ENCODE data around the gene VCP. TPM values are rescaled to one million over a fixed set of nuclear protein-coding genes. Genes with fewer than 3 reads are reported as not detected.

VCP gene
- total and polyA plus RNA-seq, 9 of the 15 experiments (the other 6 are each of a cell fraction or from before 2014, with no cell fraction given) = 7.1 to 257 (median 199) TPM

DNA sequence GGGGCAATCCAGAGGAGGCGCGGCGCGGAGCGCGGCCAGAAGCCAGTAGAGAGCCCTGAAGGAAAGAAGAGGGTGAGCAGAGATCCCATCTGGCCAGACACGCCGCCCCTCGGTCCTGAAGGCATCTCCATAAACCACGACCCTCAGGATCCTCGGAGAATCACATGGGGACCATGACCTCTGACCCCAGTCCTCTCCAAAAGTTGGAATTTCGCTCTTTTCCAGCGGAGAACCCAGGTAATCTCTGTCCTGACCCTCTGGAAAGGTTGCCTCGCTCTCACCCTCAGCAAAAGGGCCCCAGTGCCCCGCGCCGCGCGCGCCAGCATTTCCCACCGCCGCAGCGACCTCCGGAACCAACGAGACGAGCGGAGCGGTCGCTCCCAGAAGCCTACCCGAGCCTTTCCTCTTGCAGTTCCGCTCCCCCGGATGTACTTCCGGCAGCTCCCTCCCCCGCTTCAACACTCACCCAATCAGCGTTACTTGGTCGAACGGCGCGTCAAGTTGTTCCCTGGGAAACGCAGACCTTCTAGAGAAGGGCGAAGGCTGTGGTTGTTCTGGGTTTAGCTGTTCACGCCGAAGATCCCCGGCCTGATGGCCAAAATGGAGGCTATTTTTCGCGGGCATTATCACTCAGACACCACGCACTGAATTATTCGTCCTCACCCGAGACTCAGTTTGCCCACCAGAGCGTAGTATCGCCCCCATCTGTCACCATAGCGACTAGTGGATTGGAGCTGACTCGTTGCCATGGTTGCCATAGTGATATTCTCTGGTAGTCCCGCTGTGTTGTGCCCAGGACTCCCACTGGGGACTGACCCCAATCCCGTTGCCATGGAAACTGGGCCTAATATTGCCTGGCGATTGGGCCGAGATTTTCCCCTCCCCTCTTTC lies 30.6 kb upstream of the VCP start, which contains the start of gene STOML2 (continued):
- TF ChIP-seq, protein P1, sequence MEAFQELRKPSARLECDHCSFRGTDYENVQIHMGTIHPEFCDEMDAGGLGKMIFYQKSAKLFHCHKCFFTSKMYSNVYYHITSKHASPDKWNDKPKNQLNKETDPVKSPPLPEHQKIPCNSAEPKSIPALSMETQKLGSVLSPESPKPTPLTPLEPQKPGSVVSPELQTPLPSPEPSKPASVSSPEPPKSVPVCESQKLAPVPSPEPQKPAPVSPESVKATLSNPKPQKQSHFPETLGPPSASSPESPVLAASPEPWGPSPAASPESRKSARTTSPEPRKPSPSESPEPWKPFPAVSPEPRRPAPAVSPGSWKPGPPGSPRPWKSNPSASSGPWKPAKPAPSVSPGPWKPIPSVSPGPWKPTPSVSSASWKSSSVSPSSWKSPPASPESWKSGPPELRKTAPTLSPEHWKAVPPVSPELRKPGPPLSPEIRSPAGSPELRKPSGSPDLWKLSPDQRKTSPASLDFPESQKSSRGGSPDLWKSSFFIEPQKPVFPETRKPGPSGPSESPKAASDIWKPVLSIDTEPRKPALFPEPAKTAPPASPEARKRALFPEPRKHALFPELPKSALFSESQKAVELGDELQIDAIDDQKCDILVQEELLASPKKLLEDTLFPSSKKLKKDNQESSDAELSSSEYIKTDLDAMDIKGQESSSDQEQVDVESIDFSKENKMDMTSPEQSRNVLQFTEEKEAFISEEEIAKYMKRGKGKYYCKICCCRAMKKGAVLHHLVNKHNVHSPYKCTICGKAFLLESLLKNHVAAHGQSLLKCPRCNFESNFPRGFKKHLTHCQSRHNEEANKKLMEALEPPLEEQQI (IDR thresholded peaks at IDR 0.05) = no peak
- TF ChIP-seq, protein P2, sequence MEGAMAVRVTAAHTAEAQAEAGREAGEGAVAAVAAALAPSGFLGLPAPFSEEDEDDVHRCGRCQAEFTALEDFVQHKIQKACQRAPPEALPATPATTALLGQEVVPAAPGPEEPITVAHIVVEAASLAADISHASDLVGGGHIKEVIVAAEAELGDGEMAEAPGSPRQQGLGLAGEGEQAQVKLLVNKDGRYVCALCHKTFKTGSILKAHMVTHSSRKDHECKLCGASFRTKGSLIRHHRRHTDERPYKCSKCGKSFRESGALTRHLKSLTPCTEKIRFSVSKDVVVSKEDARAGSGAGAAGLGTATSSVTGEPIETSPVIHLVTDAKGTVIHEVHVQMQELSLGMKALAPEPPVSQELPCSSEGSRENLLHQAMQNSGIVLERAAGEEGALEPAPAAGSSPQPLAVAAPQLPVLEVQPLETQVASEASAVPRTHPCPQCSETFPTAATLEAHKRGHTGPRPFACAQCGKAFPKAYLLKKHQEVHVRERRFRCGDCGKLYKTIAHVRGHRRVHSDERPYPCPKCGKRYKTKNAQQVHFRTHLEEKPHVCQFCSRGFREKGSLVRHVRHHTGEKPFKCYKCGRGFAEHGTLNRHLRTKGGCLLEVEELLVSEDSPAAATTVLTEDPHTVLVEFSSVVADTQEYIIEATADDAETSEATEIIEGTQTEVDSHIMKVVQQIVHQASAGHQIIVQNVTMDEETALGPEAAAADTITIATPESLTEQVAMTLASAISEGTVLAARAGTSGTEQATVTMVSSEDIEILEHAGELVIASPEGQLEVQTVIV (CRISPR knock-in tag; IDR thresholded peaks at IDR 0.05; ENCODE audit: borderline replicate concordance) = no peak
- TF ChIP-seq CCAR2 (IDR thresholded peaks at IDR 0.05; ENCODE audit: low read depth, low read length) (no peak), RB1 (IDR thresholded peaks at IDR 0.05; ENCODE audit: low read depth) (peak; percentile 2; the same call in 1 of the 2 replicates), ZC3H11A (IDR thresholded peaks at IDR 0.05; ENCODE audit: low read depth, low read length) (peak; percentile 80; the same call in 1 of the 2 replicates), BRF1 (IDR thresholded peaks at IDR 0.05; ENCODE audit: borderline replicate concordance, extremely low read depth, insufficient read length) (no peak), HNRNPUL1 (IDR thresholded peaks at IDR 0.05; ENCODE audit: low read length) (no peak), CREBBP (IDR thresholded peaks at IDR 0.05; ENCODE audit: low read depth, low read length) (no peak), ZNF282 (CRISPR knock-in tag; IDR thresholded peaks at IDR 0.05) (no peak), CHCHD3 (CRISPR knock-in tag; IDR thresholded peaks at IDR 0.05) (no peak), NFE2 (IDR thresholded peaks at IDR 0.05; ENCODE audit: low read depth) (no peak), ARID2 (IDR thresholded peaks at IDR 0.05) (no peak), IRF9 (tag; IDR thresholded peaks at IDR 0.05) (no peak), ZNF232 (CRISPR knock-in tag; IDR thresholded peaks at IDR 0.05) (no peak), ZNF507 (tag; conservative IDR thresholded peaks at IDR 0.05) (no peak), ZNF354B (CRISPR knock-in tag; IDR thresholded peaks at IDR 0.05) (no peak), RBM25 (IDR thresholded peaks at IDR 0.05; ENCODE audit: low read depth, low read length, severe bottlenecking) (peak; percentile 55), CBX8 (IDR thresholded peaks at IDR 0.05; ENCODE audit: borderline replicate concordance, extremely low read depth, low read depth, low read length, poor library complexity, severe bottlenecking) (no peak)
- TF ChIP-seq, protein P3, sequence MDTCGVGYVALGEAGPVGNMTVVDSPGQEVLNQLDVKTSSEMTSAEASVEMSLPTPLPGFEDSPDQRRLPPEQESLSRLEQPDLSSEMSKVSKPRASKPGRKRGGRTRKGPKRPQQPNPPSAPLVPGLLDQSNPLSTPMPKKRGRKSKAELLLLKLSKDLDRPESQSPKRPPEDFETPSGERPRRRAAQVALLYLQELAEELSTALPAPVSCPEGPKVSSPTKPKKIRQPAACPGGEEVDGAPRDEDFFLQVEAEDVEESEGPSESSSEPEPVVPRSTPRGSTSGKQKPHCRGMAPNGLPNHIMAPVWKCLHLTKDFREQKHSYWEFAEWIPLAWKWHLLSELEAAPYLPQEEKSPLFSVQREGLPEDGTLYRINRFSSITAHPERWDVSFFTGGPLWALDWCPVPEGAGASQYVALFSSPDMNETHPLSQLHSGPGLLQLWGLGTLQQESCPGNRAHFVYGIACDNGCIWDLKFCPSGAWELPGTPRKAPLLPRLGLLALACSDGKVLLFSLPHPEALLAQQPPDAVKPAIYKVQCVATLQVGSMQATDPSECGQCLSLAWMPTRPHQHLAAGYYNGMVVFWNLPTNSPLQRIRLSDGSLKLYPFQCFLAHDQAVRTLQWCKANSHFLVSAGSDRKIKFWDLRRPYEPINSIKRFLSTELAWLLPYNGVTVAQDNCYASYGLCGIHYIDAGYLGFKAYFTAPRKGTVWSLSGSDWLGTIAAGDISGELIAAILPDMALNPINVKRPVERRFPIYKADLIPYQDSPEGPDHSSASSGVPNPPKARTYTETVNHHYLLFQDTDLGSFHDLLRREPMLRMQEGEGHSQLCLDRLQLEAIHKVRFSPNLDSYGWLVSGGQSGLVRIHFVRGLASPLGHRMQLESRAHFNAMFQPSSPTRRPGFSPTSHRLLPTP (IDR thresholded peaks at IDR 0.05; ENCODE audit: borderline replicate concordance, extremely low read depth, insufficient read length) = no peak

Measured in K562 (cell line).